GM23338 (cell line): ENCODE data around the gene PRCD. TPM values are rescaled to one million over a fixed set of nuclear protein-coding genes. Genes with fewer than 3 reads are reported as not detected.
A peak's percentile ranks its signal among the peaks of the same experiment; 100 is the strongest.

Source experiments
- ATAC-seq: fragments of 200-7000 bp; cut with Tn5 transposase; 3 replicates; pipeline ENCODE4 v1.9.1; 2020
- DNase-seq: peaks from one replicate; pipeline ENCODE4 v3.0.0-alpha.2; 2015; ENCODE audit warnings: low spot score
- H2AFZ ChIP-seq: fragments of 200-600 bp; sonication (generic); 2 replicates; pipeline ENCODE4 v1.8.0; 2016; ENCODE audit warnings: antibody characterized with exemption, mild to moderate bottlenecking, moderate library complexity
- H3F3A ChIP-seq: fragments of 200-600 bp; sonication (generic); replicated peaks from 2 replicates; pipeline ENCODE4 v1.8.0; 2017; ENCODE audit warnings: antibody characterized with exemption, mixed run types, low read depth
- H3K27ac ChIP-seq: fragments of 200-600 bp; sonication (generic); 2 replicates; pipeline ENCODE4 v1.6.1; 2016; ENCODE audit warnings: low read depth
- H3K27me3 ChIP-seq: fragments of 200-600 bp; sonication (generic); 2 replicates; pipeline ENCODE4 v1.8.0; 2016; ENCODE audit warnings: mild to moderate bottlenecking, mixed run types, moderate library complexity; ENCODE audit not compliant: insufficient read depth
- H3K36me3 ChIP-seq: fragments of 200-600 bp; sonication (generic); 2 replicates; pipeline ENCODE4 v1.8.0; 2016; ENCODE audit warnings: mild to moderate bottlenecking; ENCODE audit not compliant: insufficient read depth
- H3K4me1 ChIP-seq: fragments of 200-600 bp; sonication (generic); 2 replicates; pipeline ENCODE4 v1.8.0; 2016; ENCODE audit warnings: mild to moderate bottlenecking, moderate library complexity; ENCODE audit not compliant: insufficient read depth
- H3K4me2 ChIP-seq: fragments of 200-600 bp; sonication (generic); 2 replicates; pipeline ENCODE4 v1.7.1; 2017; ENCODE audit warnings: mixed run types
- H3K4me3 ChIP-seq: fragments of 200-600 bp; sonication (generic); 2 replicates; pipeline ENCODE4 v1.6.1; 2016; ENCODE audit warnings: mixed run types
- H3K79me2 ChIP-seq: fragments of 200-600 bp; sonication (generic); replicated peaks from 2 replicates; pipeline ENCODE4 v1.8.0; 2017; ENCODE audit warnings: mild to moderate bottlenecking; ENCODE audit not compliant: insufficient read depth
- H3K9me2 ChIP-seq: fragments of 200-600 bp; sonication (generic); 2 replicates; pipeline ENCODE4 v1.8.0; 2017; ENCODE audit not compliant: insufficient read depth
- H4K20me1 ChIP-seq: fragments of 200-600 bp; sonication (generic); replicated peaks from 2 replicates; pipeline ENCODE4 v1.8.0; 2017; ENCODE audit warnings: mild to moderate bottlenecking; ENCODE audit not compliant: insufficient read depth
- H3K27ac Mint-ChIP-seq: 2 replicates; pipeline ENCODE4 v1.8.0; 2020; ENCODE audit warnings: inconsistent platforms, mild to moderate bottlenecking, moderate library complexity, mixed read lengths
- H3K27me3 Mint-ChIP-seq: 3 replicates; pipeline ENCODE4 v1.8.0; 2022; ENCODE audit warnings: low read depth, mild to moderate bottlenecking, moderate library complexity, mixed read lengths, inconsistent platforms; ENCODE audit not compliant: insufficient read depth, poor library complexity
- H3K36me3 Mint-ChIP-seq: 3 replicates; pipeline ENCODE4 v1.8.0; 2021; ENCODE audit warnings: low read depth, mild to moderate bottlenecking, inconsistent platforms, moderate library complexity, mixed read lengths
- H3K4me1 Mint-ChIP-seq: 3 replicates; pipeline ENCODE4 v1.8.0; 2020; ENCODE audit warnings: mild to moderate bottlenecking, inconsistent platforms, mixed read lengths
- H3K4me3 Mint-ChIP-seq: 3 replicates; pipeline ENCODE4 v1.8.0; 2021; ENCODE audit warnings: moderate library complexity, mild to moderate bottlenecking, inconsistent platforms, mixed read lengths
- H3K9me3 Mint-ChIP-seq: 3 replicates; pipeline ENCODE4 v1.8.0; 2020; ENCODE audit warnings: moderate library complexity, mild to moderate bottlenecking, inconsistent platforms, mixed read lengths
- CREB1 ChIP-seq: fragments of 250-450 bp; sonication (Bioruptor Pico); IDR thresholded peaks from 2 replicates; pipeline ENCODE4 v1.5.0; 2020; ENCODE audit warnings: low read depth, mild to moderate bottlenecking, moderate library complexity
- EZH2 ChIP-seq: fragments of 200-600 bp; sonication (generic); IDR thresholded peaks from one replicate; pipeline ENCODE4 v1.8.0; 2017; ENCODE audit warnings: antibody characterized with exemption, mild to moderate bottlenecking, low read depth; ENCODE audit not compliant: unreplicated experiment
- EZH2phosphoT487 ChIP-seq: fragments of 200-600 bp; sonication (generic); IDR thresholded peaks from one replicate; pipeline ENCODE4 v1.8.1; 2018; ENCODE audit warnings: antibody characterized with exemption; ENCODE audit not compliant: unreplicated experiment
- JUNB ChIP-seq: IDR thresholded peaks from one replicate; pipeline ENCODE4 v1.6.1; 2016; ENCODE audit warnings: antibody characterized with exemption; ENCODE audit not compliant: unreplicated experiment
- NANOG ChIP-seq: IDR thresholded peaks from 2 replicates; pipeline ENCODE4 v1.6.1; 2016; ENCODE audit warnings: antibody characterized with exemption, borderline replicate concordance
- POLR2AphosphoS5 ChIP-seq: IDR thresholded peaks from 2 replicates; pipeline ENCODE4 v1.6.1; 2016; ENCODE audit warnings: antibody characterized with exemption, low read depth
- STAT1 ChIP-seq: IDR thresholded peaks from one replicate; pipeline ENCODE4 v1.6.1; 2016; ENCODE audit warnings: antibody characterized with exemption; ENCODE audit not compliant: unreplicated experiment
- ZNF114 ChIP-seq: fragments of 250-450 bp; sonication (Bioruptor Pico); IDR thresholded peaks from 2 replicates; pipeline ENCODE4 v1.5.0; 2020; ENCODE audit warnings: mild to moderate bottlenecking, moderate library complexity
- ZNF331 ChIP-seq: fragments of 250-450 bp; sonication (Bioruptor Pico); IDR thresholded peaks from 2 replicates; pipeline ENCODE4 v1.5.0; 2020; ENCODE audit warnings: low read depth, mild to moderate bottlenecking, moderate library complexity
- polyA plus RNA-seq: library from polyadenylated mRNA; unstranded; fragments of >200 nt; fragmentation: Nextera tagmentation; extraction: Ambion mirVana; gene quantifications from 2 replicates; pipeline ENCODE4 v1.2.1, GENCODE V29; 2016
- total RNA-seq: library from RNA; depleted of rRNA; stranded (reverse); fragments of >200 nt; shearing (Covaris generic); gene quantifications from 2 replicates; pipeline ENCODE4 v1.2.3, GENCODE V29; 2014
- TF ChIP-seq, protein P1 (sequence below), 2 experiments: fragments of 200-600 bp in 1 of 2; sonication (generic) in 1 of 2; conservative IDR thresholded peaks; 2 replicates each; pipeline versions ENCODE4 v1.5.1 to v1.6.1; 2016 to 2017; ENCODE audit warnings: antibody characterized with exemption in 2 of 2, low read depth in 2 of 2, mild to moderate bottlenecking in 2 of 2, moderate library complexity in 1 of 2
- TF ChIP-seq, protein P2 (sequence below): IDR thresholded peaks from one replicate; pipeline ENCODE4 v1.6.1; 2018; ENCODE audit warnings: antibody characterized with exemption; ENCODE audit not compliant: unreplicated experiment
- TF ChIP-seq, protein P3 (sequence below): fragments of 250-450 bp; sonication (Bioruptor Pico); IDR thresholded peaks from 2 replicates; pipeline ENCODE4 v1.5.0; 2020; ENCODE audit warnings: mild to moderate bottlenecking, moderate library complexity
- TF ChIP-seq, protein P4 (sequence below): IDR thresholded peaks from 2 replicates; pipeline ENCODE4 v1.6.1; 2016; ENCODE audit warnings: antibody characterized with exemption

The PRCD gene
- total and polyA plus RNA-seq, 2 experiments from 2014 or later = 0.38 to 1.6 TPM

DNA sequence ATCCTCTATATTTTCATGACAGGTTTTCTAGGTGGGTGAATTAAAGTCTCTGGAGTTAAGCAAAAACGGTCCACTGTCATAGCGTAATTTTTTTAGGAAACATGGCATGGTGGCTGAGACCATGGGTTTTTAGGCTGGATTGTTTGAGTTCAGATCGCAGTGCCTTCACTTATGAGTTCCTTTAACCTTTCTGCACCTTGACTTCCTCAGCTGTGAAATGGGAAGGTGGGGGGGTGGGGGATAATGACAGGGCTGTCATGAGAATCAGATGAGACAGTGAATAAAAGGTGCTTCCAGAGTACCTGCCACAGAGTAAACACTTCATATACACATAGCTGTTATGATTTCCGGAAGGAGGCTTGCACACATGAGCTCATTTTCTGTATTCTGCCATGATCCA is 11.8 kb downstream of the PRCD start:
- no peak overlapping the region for H3K4me2 ChIP-seq
- peaks cover 6% of the 10 kb centered on the region for H3K27me3 Mint-ChIP-seq
- no peak overlapping the region for H3K4me3 Mint-ChIP-seq

More for the DNA sequence above, 11.8 kb downstream of the PRCD start:
- H3K9me2 ChIP-seq = no peaks in the 10 kb centered on the region
- H3K27me3 ChIP-seq = no peaks in the 10 kb centered on the region
- no peak overlapping the region for H3K27ac Mint-ChIP-seq
- H3K79me2 ChIP-seq = no peaks in the 10 kb centered on the region
- H2AFZ ChIP-seq = no peak overlapping the region
- H3K27ac ChIP-seq = peak overlapping the region; percentile 34; the same call in 1 of the 2 replicates
- no peak for DNase-seq
- H3K4me3 ChIP-seq = no peak overlapping the region
- no peaks in the 10 kb centered on the region for H3K36me3 Mint-ChIP-seq
- no peaks in the 10 kb centered on the region; the same call in none of the 2 replicates for H3F3A ChIP-seq
- no peak for ATAC-seq
- no peaks in the 10 kb centered on the region for H3K36me3 ChIP-seq
- H3K9me3 Mint-ChIP-seq = no peaks in the 10 kb centered on the region
- TF ChIP-seq JUNB = no peak
- no peak for TF ChIP-seq STAT1
- TF ChIP-seq EZH2phosphoT487 = no peak
- TF ChIP-seq NANOG = no peak
- TF ChIP-seq POLR2AphosphoS5 = no peak
- no peak for TF ChIP-seq EZH2
- no peak for TF ChIP-seq CREB1 (CRISPR knock-in tag)
- TF ChIP-seq, protein P1, sequence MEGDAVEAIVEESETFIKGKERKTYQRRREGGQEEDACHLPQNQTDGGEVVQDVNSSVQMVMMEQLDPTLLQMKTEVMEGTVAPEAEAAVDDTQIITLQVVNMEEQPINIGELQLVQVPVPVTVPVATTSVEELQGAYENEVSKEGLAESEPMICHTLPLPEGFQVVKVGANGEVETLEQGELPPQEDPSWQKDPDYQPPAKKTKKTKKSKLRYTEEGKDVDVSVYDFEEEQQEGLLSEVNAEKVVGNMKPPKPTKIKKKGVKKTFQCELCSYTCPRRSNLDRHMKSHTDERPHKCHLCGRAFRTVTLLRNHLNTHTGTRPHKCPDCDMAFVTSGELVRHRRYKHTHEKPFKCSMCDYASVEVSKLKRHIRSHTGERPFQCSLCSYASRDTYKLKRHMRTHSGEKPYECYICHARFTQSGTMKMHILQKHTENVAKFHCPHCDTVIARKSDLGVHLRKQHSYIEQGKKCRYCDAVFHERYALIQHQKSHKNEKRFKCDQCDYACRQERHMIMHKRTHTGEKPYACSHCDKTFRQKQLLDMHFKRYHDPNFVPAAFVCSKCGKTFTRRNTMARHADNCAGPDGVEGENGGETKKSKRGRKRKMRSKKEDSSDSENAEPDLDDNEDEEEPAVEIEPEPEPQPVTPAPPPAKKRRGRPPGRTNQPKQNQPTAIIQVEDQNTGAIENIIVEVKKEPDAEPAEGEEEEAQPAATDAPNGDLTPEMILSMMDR (conservative IDR thresholded peaks at IDR 0.05; ENCODE audit: low read depth in 2 of 2) = no peak
- TF ChIP-seq, protein P2, sequence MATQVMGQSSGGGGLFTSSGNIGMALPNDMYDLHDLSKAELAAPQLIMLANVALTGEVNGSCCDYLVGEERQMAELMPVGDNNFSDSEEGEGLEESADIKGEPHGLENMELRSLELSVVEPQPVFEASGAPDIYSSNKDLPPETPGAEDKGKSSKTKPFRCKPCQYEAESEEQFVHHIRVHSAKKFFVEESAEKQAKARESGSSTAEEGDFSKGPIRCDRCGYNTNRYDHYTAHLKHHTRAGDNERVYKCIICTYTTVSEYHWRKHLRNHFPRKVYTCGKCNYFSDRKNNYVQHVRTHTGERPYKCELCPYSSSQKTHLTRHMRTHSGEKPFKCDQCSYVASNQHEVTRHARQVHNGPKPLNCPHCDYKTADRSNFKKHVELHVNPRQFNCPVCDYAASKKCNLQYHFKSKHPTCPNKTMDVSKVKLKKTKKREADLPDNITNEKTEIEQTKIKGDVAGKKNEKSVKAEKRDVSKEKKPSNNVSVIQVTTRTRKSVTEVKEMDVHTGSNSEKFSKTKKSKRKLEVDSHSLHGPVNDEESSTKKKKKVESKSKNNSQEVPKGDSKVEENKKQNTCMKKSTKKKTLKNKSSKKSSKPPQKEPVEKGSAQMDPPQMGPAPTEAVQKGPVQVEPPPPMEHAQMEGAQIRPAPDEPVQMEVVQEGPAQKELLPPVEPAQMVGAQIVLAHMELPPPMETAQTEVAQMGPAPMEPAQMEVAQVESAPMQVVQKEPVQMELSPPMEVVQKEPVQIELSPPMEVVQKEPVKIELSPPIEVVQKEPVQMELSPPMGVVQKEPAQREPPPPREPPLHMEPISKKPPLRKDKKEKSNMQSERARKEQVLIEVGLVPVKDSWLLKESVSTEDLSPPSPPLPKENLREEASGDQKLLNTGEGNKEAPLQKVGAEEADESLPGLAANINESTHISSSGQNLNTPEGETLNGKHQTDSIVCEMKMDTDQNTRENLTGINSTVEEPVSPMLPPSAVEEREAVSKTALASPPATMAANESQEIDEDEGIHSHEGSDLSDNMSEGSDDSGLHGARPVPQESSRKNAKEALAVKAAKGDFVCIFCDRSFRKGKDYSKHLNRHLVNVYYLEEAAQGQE = no peak
- TF ChIP-seq ZNF331 (CRISPR knock-in tag) = no peak
- TF ChIP-seq, protein P3, sequence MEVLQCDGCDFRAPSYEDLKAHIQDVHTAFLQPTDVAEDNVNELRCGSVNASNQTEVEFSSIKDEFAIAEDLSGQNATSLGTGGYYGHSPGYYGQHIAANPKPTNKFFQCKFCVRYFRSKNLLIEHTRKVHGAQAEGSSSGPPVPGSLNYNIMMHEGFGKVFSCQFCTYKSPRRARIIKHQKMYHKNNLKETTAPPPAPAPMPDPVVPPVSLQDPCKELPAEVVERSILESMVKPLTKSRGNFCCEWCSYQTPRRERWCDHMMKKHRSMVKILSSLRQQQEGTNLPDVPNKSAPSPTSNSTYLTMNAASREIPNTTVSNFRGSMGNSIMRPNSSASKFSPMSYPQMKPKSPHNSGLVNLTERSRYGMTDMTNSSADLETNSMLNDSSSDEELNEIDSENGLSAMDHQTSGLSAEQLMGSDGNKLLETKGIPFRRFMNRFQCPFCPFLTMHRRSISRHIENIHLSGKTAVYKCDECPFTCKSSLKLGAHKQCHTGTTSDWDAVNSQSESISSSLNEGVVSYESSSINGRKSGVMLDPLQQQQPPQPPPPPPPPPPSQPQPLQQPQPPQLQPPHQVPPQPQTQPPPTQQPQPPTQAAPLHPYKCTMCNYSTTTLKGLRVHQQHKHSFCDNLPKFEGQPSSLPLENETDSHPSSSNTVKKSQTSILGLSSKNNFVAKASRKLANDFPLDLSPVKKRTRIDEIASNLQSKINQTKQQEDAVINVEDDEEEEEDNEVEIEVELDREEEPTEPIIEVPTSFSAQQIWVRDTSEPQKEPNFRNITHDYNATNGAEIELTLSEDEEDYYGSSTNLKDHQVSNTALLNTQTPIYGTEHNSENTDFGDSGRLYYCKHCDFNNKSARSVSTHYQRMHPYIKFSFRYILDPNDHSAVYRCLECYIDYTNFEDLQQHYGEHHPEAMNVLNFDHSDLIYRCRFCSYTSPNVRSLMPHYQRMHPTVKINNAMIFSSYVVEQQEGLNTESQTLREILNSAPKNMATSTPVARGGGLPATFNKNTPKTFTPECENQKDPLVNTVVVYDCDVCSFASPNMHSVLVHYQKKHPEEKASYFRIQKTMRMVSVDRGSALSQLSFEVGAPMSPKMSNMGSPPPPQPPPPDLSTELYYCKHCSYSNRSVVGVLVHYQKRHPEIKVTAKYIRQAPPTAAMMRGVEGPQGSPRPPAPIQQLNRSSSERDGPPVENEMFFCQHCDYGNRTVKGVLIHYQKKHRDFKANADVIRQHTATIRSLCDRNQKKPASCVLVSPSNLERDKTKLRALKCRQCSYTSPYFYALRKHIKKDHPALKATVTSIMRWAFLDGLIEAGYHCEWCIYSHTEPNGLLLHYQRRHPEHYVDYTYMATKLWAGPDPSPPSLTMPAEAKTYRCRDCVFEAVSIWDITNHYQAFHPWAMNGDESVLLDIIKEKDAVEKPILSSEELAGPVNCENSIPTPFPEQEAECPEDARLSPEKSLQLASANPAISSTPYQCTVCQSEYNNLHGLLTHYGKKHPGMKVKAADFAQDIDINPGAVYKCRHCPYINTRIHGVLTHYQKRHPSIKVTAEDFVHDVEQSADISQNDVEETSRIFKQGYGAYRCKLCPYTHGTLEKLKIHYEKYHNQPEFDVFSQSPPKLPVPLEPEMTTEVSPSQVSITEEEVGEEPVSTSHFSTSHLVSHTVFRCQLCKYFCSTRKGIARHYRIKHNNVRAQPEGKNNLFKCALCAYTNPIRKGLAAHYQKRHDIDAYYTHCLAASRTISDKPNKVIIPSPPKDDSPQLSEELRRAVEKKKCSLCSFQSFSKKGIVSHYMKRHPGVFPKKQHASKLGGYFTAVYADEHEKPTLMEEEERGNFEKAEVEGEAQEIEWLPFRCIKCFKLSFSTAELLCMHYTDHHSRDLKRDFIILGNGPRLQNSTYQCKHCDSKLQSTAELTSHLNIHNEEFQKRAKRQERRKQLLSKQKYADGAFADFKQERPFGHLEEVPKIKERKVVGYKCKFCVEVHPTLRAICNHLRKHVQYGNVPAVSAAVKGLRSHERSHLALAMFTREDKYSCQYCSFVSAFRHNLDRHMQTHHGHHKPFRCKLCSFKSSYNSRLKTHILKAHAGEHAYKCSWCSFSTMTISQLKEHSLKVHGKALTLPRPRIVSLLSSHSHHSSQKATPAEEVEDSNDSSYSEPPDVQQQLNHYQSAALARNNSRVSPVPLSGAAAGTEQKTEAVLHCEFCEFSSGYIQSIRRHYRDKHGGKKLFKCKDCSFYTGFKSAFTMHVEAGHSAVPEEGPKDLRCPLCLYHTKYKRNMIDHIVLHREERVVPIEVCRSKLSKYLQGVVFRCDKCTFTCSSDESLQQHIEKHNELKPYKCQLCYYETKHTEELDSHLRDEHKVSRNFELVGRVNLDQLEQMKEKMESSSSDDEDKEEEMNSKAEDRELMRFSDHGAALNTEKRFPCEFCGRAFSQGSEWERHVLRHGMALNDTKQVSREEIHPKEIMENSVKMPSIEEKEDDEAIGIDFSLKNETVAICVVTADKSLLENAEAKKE = no peak
- TF ChIP-seq, protein P4, sequence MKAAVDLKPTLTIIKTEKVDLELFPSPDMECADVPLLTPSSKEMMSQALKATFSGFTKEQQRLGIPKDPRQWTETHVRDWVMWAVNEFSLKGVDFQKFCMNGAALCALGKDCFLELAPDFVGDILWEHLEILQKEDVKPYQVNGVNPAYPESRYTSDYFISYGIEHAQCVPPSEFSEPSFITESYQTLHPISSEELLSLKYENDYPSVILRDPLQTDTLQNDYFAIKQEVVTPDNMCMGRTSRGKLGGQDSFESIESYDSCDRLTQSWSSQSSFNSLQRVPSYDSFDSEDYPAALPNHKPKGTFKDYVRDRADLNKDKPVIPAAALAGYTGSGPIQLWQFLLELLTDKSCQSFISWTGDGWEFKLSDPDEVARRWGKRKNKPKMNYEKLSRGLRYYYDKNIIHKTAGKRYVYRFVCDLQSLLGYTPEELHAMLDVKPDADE = no peak
- TF ChIP-seq ZNF114 = no peak
- H4K20me1 ChIP-seq = no peaks in the 10 kb centered on the region
- H3K4me1 Mint-ChIP-seq = peaks cover 14% of the 10 kb centered on the region
- 0 out of 2 replicates have a peak, but pooled peaks cover 6% of the 10 kb centered on the region for H3K4me1 ChIP-seq
